HG02938 (cell line): Measurements from ENCODE around the gene DRD5.

Experiments
- ATAC-seq: cut with Tn5 transposase; IDR thresholded peaks from one replicate; pipeline ENCODE4 v1.9.1; 2021; ENCODE audit warnings: mild to moderate bottlenecking, moderate library complexity; ENCODE audit not compliant: unreplicated experiment

Gene DRD5

GRCh38 chr4:9812501-9813340 lies 31.3 kb downstream of the DRD5 start:
- ATAC-seq: peak; percentile 92

- ATAC-seq: no peak
Observed at GRCh38 chr4:9816285-9816684, 34.9 kb downstream of the DRD5 start.

- no peak for ATAC-seq
Observed at GRCh38 chr4:9820343-9820742, 38.9 kb downstream of the DRD5 start.

GRCh38 chr4:9825049-9825448 lies 43.6 kb downstream of the DRD5 start:
- ATAC-seq: peak; percentile 54

- ATAC-seq: no peak
Observed at GRCh38 chr4:9826551-9826950, 45.1 kb downstream of the DRD5 start.

- ATAC-seq: no peak
Observed at GRCh38 chr4:9832640-9833039, 51.2 kb downstream of the DRD5 start.

- no peak for ATAC-seq
Observed at GRCh38 chr4:9833421-9833820, 52.0 kb downstream of the DRD5 start.
